Tongue (tissue), 2 donors: Measurements from ENCODE around the gene PLCH2. TPM values are rescaled to one million over a fixed set of nuclear protein-coding genes. Genes with fewer than 3 reads are reported as not detected.

Experiments
- DNase-seq: peaks from one replicate; pipeline ENCODE4 v3.0.0-alpha.2; 2015
- total RNA-seq: library from RNA; depleted of rRNA; stranded (reverse); fragments of >200 nt; gene quantifications from one replicate; pipeline ENCODE4 v1.2.3, GENCODE V29; 2014

The PLCH2 gene
- total RNA-seq, 1 donor from 2014 or later, result 11.8 TPM

- no peak for DNase-seq
Observed at GRCh38 chr1:2530513-2531361, 54.6 kb downstream of the PLCH2 start.

- DNase-seq, result peak; percentile 44
Observed at GRCh38 chr1:2532485-2533160, 56.5 kb downstream of the PLCH2 start.

GRCh38 chr1:2533365-2533764 is 57.3 kb downstream of the PLCH2 start:
- no peak for DNase-seq

GRCh38 chr1:2534315-2534686 is 58.2 kb downstream of the PLCH2 start:
- no peak for DNase-seq

GRCh38 chr1:2534687-2535441 is 58.8 kb downstream of the PLCH2 start:
- DNase-seq, result peak; percentile 42

GRCh38 chr1:2535455-2535854 is 59.4 kb downstream of the PLCH2 start:
- DNase-seq, result no peak

- no peak for DNase-seq
Observed at GRCh38 chr1:2535981-2536380, 59.9 kb downstream of the PLCH2 start.

GRCh38 chr1:2537784-2538115 is 61.7 kb downstream of the PLCH2 start:
- no peak for DNase-seq

- no peak for DNase-seq
Observed at GRCh38 chr1:2538376-2538775, 62.3 kb downstream of the PLCH2 start.

- DNase-seq, result no peak
Observed at GRCh38 chr1:2538872-2539271, 62.8 kb downstream of the PLCH2 start.

- no peak for DNase-seq
Observed at GRCh38 chr1:2539312-2539907, 63.3 kb downstream of the PLCH2 start.

GRCh38 chr1:2540816-2541492 is 64.9 kb downstream of the PLCH2 start:
- DNase-seq, result peak; percentile 40

- DNase-seq, result no peak
Observed at GRCh38 chr1:2541619-2542245, 65.6 kb downstream of the PLCH2 start.

- no peak for DNase-seq
Observed at GRCh38 chr1:2542246-2542915, 66.3 kb downstream of the PLCH2 start.

- no peak for DNase-seq
Observed at GRCh38 chr1:2543543-2544092, 67.5 kb downstream of the PLCH2 start.

- DNase-seq, result peak; percentile 50
Observed at GRCh38 chr1:2544093-2544874, 68.2 kb downstream of the PLCH2 start.

- no peak for DNase-seq
Observed at GRCh38 chr1:2544875-2545640, 69.0 kb downstream of the PLCH2 start.

GRCh38 chr1:2545754-2546514 is 69.8 kb downstream of the PLCH2 start:
- peak; percentile 77 for DNase-seq
